SK-N-DZ (cell line): Measurements from ENCODE around the gene ASIC5.
"Not testable (repeated sequence)": the region's sequence is repeated elsewhere in the genome, so short reads cannot be mapped to it uniquely, and the experiment has no call there.

Source experiments
- DNase-seq: peaks from one replicate; pipeline ENCODE4 v3.0.0-alpha.2; 2015; ENCODE audit warnings: low spot score

ASIC5 gene

DNA sequence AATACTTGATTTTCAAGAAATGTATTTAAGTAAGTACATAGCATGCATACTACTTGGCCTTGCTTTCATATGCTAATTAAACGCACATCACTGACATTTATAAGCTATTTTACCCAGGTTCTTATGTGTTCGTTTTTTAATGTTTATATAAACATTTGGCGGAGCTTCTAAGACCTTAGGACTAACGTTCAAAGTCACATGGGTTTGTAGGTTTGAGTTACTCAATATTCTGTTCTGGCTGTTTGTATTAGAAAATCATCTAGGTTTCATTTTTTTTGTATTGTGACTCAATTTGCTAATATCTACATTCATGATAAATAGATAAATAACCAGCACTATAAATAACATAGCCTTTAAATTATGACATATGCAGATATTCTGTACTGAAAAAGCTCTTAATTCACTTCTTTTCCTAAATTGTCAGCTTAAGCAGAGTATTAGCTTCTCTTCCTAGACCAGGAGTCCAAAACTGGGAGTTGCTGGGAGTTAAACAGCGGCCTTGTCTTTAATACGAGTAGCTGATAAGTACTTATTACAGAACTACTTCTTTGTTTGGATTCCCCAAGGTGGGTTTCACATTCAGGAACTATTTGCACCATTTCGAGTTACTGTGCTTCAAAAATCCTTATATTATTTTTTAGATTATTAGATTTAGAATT, 65.3 kb downstream of the ASIC5 start:
- no peak for DNase-seq

DNA sequence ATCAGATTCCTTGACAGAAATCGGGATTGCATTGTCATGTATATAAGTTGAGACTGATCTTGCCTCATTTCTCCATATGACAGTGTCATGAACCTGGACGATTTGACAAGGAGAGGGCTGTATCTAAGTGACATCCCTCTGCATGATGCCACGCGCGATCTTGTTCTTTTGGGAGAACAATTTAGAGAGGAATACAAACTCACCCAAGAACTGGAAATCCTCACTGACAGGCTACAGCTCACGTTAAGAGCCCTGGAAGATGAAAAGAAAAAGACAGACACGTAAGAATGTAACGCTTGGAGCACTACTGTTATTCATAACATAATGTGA, 66.3 kb downstream of the ASIC5 start:
- DNase-seq: no peak

DNA sequence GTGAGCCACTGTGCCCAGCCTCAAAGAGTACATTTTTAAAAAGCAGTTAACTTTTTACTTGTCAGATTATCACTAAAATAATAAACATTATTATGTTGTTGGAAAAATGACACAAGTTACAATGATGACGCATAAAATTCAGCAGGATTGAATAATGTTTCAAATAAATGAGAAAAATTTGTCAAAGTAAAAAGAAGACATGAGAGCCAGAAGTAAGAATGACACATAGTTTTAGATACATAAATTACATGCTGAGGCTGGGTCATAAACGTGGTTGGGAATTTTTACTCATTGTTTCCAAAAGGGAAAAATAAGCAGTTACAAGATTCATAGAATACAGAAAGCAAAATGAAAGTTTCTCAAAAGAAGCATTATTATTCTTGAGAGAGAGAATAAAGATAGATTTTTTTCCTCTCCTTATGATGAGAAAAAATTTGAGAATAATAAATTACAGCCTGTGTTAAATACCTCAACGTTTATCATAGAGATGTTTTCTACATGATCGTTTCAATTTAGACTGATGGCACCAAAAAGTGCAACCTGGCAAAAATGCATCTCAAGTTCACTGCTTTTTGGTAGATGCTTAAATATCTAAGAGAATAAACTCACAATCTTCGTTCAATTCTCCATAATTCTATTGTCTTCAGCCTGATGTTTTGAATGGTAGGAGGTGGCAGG, 66.8 kb downstream of the ASIC5 start:
- DNase-seq: no peak

DNA sequence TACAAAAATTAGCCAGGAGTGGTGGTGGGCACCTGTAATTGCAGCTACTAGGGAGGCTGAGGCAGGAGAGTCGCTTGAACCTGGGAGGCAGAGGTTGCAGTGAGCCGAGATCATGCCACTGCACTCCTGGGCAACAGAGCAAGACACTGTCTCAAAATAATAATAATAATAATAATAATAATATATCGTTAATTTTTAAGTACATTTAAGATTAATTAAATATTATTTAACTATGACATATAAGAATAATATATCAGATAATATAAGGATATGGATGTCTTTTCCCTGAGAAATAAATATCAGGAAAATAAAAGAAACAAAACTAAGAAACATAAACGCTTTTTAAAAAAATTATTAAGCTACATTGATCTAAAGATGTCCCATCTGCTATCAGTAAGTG, 68.5 kb downstream of the ASIC5 start:
- DNase-seq: not testable (repeated sequence)

DNA sequence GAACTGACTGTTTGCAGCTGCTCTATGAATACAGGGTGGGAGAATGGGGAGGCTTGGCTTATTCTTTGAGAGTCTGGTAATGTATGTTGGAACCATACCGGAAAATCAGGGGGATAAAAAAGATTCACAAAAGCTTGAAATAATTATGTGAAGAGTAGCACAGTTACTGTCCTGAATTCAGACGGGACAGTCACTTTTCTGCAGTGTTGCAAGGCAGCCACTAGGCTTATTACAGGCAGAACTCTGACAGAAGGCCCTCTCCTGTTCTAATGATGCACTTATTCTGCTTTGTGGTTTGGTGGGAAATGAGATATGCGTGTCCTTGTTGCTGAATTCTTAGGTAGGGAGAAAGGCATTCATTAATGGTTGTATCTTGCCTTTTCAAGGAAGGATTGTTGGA, 70.1 kb downstream of the ASIC5 start:
- no peak for DNase-seq

DNA sequence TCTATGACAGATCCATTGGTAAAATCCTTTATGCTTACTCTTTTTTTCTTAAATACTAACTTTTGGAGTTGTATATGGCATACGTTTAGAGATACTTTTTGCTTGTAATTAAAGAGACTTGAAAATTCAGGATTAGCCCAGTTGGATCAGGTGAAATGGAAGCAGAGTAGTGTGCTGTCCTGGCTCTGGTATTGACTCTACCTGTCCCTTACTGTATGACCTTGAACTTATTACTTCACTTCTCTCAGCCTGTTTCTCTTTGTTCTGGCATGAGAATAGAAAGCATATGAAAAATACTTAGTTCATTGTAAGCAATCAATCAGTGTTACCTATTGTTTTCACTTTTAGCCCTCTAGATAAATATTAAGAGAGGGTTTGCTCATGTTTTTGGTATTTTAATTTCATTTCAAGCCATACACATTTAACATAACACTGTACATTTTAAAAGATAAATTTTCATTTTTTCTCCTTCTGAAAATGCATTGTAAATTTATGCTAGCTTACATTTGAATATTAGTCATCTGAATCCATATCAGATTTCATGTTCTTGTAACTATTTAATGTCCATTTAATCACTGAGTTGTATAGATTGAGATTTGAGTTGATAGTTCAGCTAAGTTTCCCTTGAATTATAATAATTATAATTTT, 71.4 kb downstream of the ASIC5 start:
- no peak for DNase-seq

DNA sequence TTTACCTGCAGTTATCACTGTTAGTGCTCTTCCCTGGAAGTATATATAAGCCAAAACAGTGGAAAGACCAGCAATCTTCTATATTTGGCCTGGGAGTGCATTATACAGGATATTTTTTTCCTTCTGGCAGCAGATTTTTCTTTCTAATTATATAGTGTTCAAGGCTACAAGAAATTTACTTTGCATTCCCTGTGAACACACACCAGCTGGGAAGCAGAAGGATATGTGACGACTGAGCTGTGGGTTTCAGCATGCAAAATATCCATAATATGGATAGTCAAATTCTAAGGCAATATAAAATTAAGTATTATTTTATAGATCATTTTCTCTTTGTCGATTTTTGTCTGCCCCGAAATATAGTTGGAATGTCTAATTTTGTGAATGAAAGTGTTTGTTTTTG, 76.1 kb downstream of the ASIC5 start:
- no peak for DNase-seq

DNA sequence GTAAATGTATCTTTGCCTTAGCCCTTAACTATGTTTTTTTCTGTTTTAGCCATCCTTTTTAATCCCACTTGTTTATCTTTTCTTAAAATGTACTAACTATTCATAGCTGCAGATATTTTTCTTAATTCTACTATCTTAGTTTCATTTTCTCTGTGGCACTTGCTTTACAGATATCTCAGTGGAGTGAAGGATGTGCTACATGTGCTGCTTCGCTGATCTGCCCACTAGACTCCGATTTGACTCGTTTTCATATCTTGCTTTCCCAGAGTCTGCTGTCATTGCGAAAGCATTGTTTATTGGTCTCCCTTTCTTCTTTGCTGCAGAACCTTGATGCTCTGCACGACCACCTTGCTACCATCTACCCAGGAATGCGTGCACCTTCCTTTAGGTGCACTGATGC, 76.7 kb downstream of the ASIC5 start:
- DNase-seq: no peak

DNA sequence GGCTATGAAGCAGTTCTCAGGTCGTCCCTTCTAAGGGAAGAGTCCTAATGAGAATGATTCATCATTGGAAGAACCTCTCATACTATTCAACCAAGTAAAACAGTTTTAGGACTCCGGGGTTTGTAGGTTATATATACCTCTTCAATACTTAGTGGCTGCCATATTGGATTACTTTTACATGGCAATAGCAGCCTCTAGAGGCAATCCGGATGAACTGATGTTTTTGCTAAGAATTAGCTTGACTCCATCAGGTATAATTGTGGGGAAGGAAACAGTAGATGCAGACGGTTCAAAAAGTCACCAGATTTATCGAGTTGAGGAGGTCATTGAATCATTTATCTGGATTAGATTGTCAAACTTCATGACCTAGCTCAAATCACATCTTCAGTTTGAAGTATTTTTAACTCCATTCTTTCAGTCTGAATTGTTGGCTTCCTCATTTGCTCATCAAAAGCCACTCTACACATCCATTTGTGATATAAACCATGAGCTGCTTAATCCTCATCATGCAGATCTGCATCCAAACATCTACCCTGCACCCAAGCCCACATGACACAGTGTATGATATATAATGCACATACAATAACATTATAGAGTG, 78.9 kb downstream of the ASIC5 start:
- peak; percentile 57 for DNase-seq

DNA sequence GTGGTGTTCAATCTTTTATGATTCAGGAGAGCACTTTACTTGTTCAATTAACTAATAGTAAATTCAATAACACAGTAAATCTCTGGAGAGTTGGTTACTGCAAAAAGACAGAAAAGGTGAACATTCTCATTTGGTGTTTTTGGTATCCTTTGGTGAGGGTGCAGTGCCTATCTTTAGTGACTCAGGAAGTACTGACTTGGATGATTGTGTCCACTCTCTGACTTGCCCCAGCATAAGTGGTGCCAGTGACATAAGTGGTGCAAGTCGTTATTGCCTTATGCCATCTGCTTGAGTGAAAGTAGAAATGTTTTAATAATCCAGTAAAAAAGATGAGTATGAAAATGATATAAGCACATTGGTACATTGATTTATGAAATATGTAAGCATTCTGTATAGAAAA, 80.2 kb downstream of the ASIC5 start:
- DNase-seq: no peak

DNA sequence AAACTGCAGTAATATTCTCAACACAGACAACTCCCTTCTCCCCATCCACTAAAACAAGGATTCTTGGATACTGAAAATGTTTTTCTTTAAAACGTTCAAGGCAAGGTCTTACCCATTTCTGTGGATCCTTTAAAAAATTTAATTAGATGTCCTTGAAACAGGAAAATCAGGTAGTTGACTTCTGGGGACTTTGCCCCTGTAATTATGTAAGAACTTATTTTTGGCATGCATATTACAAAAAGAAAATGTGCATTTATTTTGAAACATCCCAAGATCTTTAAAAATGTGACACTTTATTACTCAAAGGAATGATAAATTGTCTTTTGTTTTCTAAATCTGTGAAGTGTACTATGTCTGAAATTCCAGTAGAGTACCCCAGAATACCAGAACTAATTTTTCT, 81.4 kb downstream of the ASIC5 start:
- DNase-seq: no peak

DNA sequence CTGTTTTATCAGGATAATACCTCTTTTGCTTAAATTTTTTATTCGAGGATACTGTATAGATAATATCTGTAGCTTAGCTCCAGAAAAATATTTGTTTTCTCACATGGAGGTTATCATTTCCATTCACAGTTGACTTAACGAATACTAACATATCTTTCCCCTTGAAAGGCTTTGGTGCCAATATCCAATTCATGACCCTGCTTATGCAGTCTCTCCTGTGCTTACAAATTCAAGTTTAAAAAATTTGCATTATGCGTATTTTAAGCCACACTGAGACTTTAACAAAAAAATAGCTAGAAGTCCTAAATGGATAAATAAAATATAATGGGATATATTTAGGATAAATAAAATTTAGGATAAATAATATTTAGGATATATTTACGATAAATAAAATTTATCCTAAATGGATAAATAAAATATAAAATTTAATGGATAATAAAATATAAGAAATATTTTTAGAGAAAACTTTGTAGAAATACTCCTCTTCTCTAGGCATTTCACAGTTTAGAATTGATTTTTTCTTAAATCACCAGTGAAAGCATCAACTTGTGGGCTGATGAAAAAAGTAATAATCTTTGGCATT, 84.7 kb downstream of the ASIC5 start:
- DNase-seq: no peak

DNA sequence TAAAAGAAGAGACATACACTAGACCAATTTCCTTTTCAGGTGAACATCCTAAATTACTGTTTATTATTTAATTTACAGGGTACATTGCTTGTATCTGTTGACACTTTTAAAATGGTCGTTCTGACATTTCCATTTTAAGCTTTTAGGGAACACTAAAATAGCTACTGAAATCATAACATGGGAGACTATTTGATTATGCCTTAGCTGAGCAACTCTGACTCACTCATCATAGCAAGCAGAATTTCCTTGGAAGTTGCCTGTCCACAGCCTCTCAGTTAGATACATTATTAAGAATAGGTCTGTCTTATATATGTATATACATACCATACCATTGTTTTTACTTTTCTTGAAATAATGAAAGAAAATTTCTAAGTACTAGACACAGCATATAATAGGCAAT, 85.3 kb downstream of the ASIC5 start:
- DNase-seq: no peak
